ENCODE measurements around the gene ADGRG6.
"Not testable (repeated sequence)": the region's sequence is repeated elsewhere in the genome, so short reads cannot be mapped to it uniquely, and the experiment has no call there.

The ADGRG6 gene

GRCh38 chr6:142419071-142419470, 117.3 kb downstream of the ADGRG6 start:
- TF ChIP-seq CTCF (conservative IDR thresholded peaks at IDR 0.05; ENCODE audit: low read depth, low read length) = no peak
- H3K4me3 ChIP-seq (ENCODE audit: low read depth, low read length) = no peak overlapping the region
- no peak for DNase-seq (ENCODE audit: low read depth)

GRCh38 chr6:142420802-142421201, 119.0 kb downstream of the ADGRG6 start:
- no peak overlapping the region for H3K4me3 ChIP-seq (ENCODE audit: low read depth, low read length)
- peak; percentile 28 for DNase-seq (ENCODE audit: low read depth)
- TF ChIP-seq CTCF (conservative IDR thresholded peaks at IDR 0.05; ENCODE audit: low read depth, low read length) = no peak

- DNase-seq (ENCODE audit: low read depth) = no peak
- H3K4me3 ChIP-seq (ENCODE audit: low read depth, low read length) = no peak overlapping the region
- no peak for TF ChIP-seq CTCF (conservative IDR thresholded peaks at IDR 0.05; ENCODE audit: low read depth, low read length)
Observed at GRCh38 chr6:142421285-142422117, 119.7 kb downstream of the ADGRG6 start.

DNA sequence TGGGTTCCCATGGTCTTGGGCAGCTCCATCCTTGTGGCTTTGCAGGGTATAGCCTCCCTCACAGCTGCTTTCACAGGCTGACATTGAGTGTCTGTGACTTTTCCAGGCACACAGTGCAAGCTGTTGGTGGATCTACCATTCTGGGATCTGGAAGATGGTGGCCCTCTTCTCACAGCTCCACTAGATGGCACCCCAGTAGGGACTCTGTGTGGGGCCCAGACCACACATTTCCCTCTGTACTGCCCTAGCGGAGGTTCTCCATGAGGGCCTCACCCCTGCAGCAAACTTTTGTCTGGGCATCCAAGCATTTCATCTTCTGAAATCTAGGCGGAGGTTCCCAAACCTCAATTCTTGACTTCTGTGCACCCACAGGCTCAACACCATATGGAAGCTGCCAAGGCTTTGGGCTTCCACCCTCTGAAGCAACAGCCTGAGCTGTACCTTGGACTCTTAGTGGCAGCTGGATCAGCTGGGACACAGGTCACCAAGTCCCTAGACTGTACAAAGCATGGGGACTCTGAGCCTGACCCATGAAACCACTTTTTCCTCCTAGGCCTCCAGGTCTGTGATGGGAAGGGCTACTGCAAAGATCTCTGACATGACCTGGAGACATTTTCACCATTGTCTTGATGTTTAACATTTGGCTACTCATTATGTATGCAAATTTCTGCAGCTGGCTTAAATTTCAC, 124.8 kb downstream of the ADGRG6 start:
- H3K4me3 ChIP-seq (ENCODE audit: low read depth, low read length); DNase-seq (ENCODE audit: low read depth): not testable (repeated sequence)

- not testable (repeated sequence) for DNase-seq (ENCODE audit: low read depth)
Observed at GRCh38 chr6:142428468-142428867, 126.7 kb downstream of the ADGRG6 start.

GRCh38 chr6:142429195-142429594, 127.4 kb downstream of the ADGRG6 start:
- no peak overlapping the region for H3K4me3 ChIP-seq (ENCODE audit: low read depth, low read length)
- no peak for DNase-seq (ENCODE audit: low read depth)
- TF ChIP-seq CTCF (conservative IDR thresholded peaks at IDR 0.05; ENCODE audit: low read depth, low read length) = no peak

More at GRCh38 chr6:142428468-142428867, 126.7 kb downstream of the ADGRG6 start:
- not testable (repeated sequence) for H3K4me3 ChIP-seq (ENCODE audit: low read depth, low read length)

DNA sequence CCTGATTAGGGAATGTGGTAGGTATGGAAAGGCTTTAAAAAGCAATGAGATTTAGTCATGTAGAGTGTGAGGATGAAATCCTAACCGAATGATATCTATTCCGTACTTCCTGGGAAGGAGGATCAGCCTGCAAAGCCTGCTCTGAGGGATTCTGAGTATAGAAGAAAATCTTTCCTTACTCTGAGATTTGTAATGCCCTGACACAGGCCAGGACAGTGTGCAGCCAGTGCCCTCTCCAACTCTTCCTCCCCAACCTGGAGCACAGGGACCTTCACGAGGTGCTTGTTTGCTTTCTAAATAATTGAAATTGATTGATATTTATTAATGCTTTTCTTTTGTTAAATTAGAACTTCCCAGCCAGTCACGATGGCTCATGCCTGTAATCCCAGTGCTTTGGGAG, 131.6 kb downstream of the ADGRG6 start:
- DNase-seq (ENCODE audit: low read depth) = no peak
- no peak overlapping the region for H3K4me3 ChIP-seq (ENCODE audit: low read depth, low read length)
- no peak for TF ChIP-seq CTCF (conservative IDR thresholded peaks at IDR 0.05; ENCODE audit: low read depth, low read length)

DNA sequence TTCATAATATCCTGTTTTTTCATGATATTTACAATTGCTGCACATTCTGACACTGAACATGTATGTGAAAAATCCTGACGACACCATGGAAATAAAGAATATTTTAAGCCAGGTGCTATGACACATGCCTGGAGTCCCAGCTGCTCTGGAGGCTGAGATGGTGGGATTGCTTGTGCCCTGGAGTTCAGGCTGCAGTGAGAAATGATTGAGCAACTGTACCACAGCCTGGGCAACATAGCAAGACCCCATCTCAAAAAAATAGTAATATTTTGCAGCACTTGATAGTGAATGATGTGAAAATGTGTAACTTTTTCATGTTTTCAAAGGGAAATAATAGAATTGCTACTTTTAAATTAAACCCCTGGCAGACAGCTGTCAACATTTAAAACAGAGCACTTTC, 137.1 kb downstream of the ADGRG6 start:
- TF ChIP-seq CTCF (conservative IDR thresholded peaks at IDR 0.05; ENCODE audit: low read depth, low read length) = no peak
- H3K4me3 ChIP-seq (ENCODE audit: low read depth, low read length) = no peak overlapping the region
- DNase-seq (ENCODE audit: low read depth) = no peak

All from choroid plexus epithelial cell (primary cell).